Pancreas (tissue), 10 donors: ENCODE measurements around the gene ZBTB46. TPM values are rescaled to one million over a fixed set of nuclear protein-coding genes. Genes with fewer than 3 reads are reported as not detected.

Experiments
- ATAC-seq, 4 donors: fragments of 200-7000 bp; cut with Tn5 transposase; one replicate each; pipeline versions ENCODE4 v1.8.0 to v1.9.1; 2020; ENCODE audit warnings: mild to moderate bottlenecking in 4 of 4, moderate library complexity in 4 of 4
- DNase-seq, 6 donors: peaks; one replicate each; pipeline ENCODE4 v3.0.0-alpha.2; 2020
- FAIRE-seq: peaks from 2 replicates; lab custom pipeline; 2012; peaks lifted over from hg19 to GRCh38; lab: Jason Lieb, UNC
- H3K27ac ChIP-seq, 4 donors: fragments of 200-600 bp; sonication (generic); 1 replicate in 3 of 4; 2 replicates in 1 of 4; pipeline versions ENCODE4 v1.5.0 to v1.8.0; 2020
- H3K27me3 ChIP-seq, 4 donors: fragments of 200-600 bp; one replicate each; pipeline ENCODE4 v1.8.0; 2021
- H3K36me3 ChIP-seq, 3 donors: fragments of 200-600 bp; sonication (generic) in 1 of 3; one replicate each; pipeline versions ENCODE4 v1.5.0 to v1.8.0; 2020 to 2021
- H3K4me1 ChIP-seq, 3 donors: fragments of 200-600 bp; one replicate each; pipeline ENCODE4 v1.8.0; 2021
- H3K4me3 ChIP-seq, 4 donors: fragments of 200-600 bp; sonication (generic) in 2 of 4; one replicate each; pipeline versions ENCODE4 v1.5.0 to v1.8.0; 2020 to 2021
- H3K9me3 ChIP-seq, 4 donors: fragments of 200-600 bp; one replicate each; pipeline ENCODE4 v1.8.0; 2021
- WGBS, 2 donors: extraction: QIAGEN DNeasy Blood & Tissue Kit; methylation state at CpG; one replicate each; pipeline ENCODE4 v1.1.7; 2013; 5-methylcytosine and 5-hydroxymethylcytosine counted together
- intact Hi-C, 3 donors: fragments of 100-400 bp; cut with DNase I; formaldehyde crosslinking; loops; one replicate each; pipeline versions ENCODE4 v1.11.1 to v1.14.2; 2022
- polyA plus RNA-seq, 2 donors: library from polyadenylated mRNA; stranded (reverse); fragments of 200-250 nt; gene quantifications; one replicate each; pipeline ENCODE4 v1.2.3, GENCODE V29; 2013
- total RNA-seq, 6 donors: library from RNA; stranded (reverse); fragmentation: NEBNext Ultra II Directional in 4 of 6; extraction: Animal tissue kit (Norgen Biotek cat#: 25700) in 4 of 6; gene quantifications; one replicate each; pipeline versions ENCODE4 v1.2.1 to v1.2.4, GENCODE V29; 2021 to 2023
- TF ChIP-seq, protein P1 (sequence below), 4 donors: fragments of 200-600 bp; sonication (generic) in 3 of 4; IDR thresholded peaks; one replicate each; pipeline versions ENCODE4 v1.5.0 to v1.8.0; 2021; ENCODE audit warnings: antibody characterized with exemption in 4 of 4
- donor health status: healthy with polysubstance abuse.
- donor health status: DM: no; HTN: no; CAD: no; lungs with moderate emphysema.
- donor health status: DM: no; HTN: no; CAD: no.
- donor health status: control.
- donor health status: control.
- donor health status: Bipolar disorder and iron deficiency.
- donor health status: DM: yes; HTN: yes; CAD: no.
- donor health status: DM: no; HTN: no; CAD: no.
- donor health status: DM: no; HTN: no; CAD: no.
- donor health status: DM: yes; HTN: yes; CAD: no.

The ZBTB46 gene
- total and polyA plus RNA-seq, 8 donors = 2.2 to 7.4 (median 3.0) TPM

DNA sequence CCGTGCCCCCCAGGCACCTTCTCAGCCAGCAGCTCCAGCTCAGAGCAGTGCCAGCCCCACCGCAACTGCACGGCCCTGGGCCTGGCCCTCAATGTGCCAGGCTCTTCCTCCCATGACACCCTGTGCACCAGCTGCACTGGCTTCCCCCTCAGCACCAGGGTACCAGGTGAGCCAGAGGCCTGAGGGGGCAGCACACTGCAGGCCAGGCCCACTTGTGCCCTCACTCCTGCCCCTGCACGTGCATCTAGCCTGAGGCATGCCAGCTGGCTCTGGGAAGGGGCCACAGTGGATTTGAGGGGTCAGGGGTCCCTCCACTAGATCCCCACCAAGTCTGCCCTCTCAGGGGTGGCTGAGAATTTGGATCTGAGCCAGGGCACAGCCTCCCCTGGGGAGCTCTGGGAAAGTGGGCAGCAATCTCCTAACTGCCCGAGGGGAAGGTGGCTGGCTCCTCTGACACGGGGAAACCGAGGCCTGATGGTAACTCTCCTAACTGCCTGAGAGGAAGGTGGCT is 133.7 kb downstream of the ZBTB46 start:
- Histone ChIP-seq H3K4me3 (no peak overlapping the region), H3K27me3 (no peaks in the 10 kb centered on the region), H3K27ac (no peak overlapping the region), H3K36me3 (no peaks in the 10 kb centered on the region), H3K9me3 (no peaks in the 10 kb centered on the region), H3K4me1 (peaks cover 0 to 12% (median 0%) of the 10 kb centered on the region in 3 donors)
- TF ChIP-seq, protein P1, sequence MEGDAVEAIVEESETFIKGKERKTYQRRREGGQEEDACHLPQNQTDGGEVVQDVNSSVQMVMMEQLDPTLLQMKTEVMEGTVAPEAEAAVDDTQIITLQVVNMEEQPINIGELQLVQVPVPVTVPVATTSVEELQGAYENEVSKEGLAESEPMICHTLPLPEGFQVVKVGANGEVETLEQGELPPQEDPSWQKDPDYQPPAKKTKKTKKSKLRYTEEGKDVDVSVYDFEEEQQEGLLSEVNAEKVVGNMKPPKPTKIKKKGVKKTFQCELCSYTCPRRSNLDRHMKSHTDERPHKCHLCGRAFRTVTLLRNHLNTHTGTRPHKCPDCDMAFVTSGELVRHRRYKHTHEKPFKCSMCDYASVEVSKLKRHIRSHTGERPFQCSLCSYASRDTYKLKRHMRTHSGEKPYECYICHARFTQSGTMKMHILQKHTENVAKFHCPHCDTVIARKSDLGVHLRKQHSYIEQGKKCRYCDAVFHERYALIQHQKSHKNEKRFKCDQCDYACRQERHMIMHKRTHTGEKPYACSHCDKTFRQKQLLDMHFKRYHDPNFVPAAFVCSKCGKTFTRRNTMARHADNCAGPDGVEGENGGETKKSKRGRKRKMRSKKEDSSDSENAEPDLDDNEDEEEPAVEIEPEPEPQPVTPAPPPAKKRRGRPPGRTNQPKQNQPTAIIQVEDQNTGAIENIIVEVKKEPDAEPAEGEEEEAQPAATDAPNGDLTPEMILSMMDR (IDR thresholded peaks at IDR 0.05) = no peak
- peak in 4 of 6 donors; percentile 25 to 79 (median 50) for DNase-seq
- WGBS, 2 donors = 49 to 67% methylated on average over 4 to 7 of the region's 7 CpGs
- peak in 2 of 4 donors; percentile 3 to 4 for ATAC-seq
- intact Hi-C loops = no loop called here
- no peak for FAIRE-seq

DNA sequence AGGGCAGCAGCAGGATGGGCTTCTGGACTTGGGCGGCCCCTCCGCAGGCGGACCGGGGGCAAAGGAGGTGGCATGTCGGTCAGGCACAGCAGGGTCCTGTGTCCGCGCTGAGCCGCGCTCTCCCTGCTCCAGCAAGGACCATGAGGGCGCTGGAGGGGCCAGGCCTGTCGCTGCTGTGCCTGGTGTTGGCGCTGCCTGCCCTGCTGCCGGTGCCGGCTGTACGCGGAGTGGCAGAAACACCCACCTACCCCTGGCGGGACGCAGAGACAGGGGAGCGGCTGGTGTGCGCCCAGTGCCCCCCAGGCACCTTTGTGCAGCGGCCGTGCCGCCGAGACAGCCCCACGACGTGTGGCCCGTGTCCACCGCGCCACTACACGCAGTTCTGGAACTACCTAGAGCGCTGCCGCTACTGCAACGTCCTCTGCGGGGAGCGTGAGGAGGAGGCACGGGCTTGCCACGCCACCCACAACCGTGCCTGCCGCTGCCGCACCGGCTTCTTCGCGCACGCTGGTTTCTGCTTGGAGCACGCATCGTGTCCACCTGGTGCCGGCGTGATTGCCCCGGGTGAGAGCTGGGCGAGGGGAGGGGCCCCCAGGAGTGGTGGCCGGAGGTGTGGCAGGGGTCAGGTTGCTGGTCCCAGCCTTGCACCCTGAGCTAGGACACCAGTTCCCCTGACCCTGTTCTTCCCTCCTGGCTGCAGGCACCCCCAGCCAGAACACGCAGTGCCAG is 134.3 kb downstream of the ZBTB46 start, which contains the start of gene TNFRSF6B:
Gene TNFRSF6B (plus strand): TSS at position 25 of the 729 bp plus-strand sequence. CDS start 116 bp downstream, at position 141.
- DNase-seq = peak in 5 of 6 donors; percentile 11 to 78 (median 48)
- H3K36me3 ChIP-seq = no peaks in the 10 kb centered on the region
- H3K4me3 ChIP-seq = peak within 1 kb of the TSS in 1 of 4 donors; percentile 28
- peaks cover 0 to 12% (median 0%) of the 10 kb centered on the region in 3 donors for H3K4me1 ChIP-seq
- no peaks in the 10 kb centered on the region for H3K9me3 ChIP-seq
- intact Hi-C loops = no loop called here
- no peak within 1 kb of the TSS for H3K27ac ChIP-seq
- TF ChIP-seq, protein P1 (IDR thresholded peaks at IDR 0.05) = no peak
- no peaks in the 10 kb centered on the region for H3K27me3 ChIP-seq
- no peak for FAIRE-seq
- WGBS, 2 donors = 18 to 21% methylated on average over 42 to 52 of the region's 52 CpGs
- ATAC-seq = peak; percentile 2 to 27 (median 6)

DNA sequence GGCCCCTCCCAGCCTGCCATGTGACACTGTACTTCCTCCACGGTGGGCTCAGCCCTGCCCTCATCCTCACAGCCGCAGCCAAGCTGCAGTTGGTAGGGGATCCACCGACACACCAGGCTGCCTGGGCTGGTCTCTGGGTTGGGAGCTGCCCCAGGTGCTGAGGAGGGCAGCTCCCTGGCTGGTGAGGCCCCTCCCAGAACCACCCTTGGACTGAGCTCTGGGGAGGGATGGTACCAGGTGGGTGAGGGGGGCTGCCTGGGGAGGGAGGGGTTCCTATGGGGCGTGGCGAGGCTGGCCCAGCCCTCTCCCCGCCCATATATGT is 134.8 kb downstream of the ZBTB46 start:
- peak; percentile 9 to 38 (median 22) for ATAC-seq
- no peaks in the 10 kb centered on the region for H3K36me3 ChIP-seq
- no peak for FAIRE-seq
- peak in 4 of 6 donors; percentile 19 to 82 (median 38) for DNase-seq
- H3K9me3 ChIP-seq = no peaks in the 10 kb centered on the region
- no peak overlapping the region for H3K27ac ChIP-seq
- intact Hi-C loops = no loop called here
- TF ChIP-seq, protein P1 (IDR thresholded peaks at IDR 0.05) = no peak
- no peaks in the 10 kb centered on the region for H3K27me3 ChIP-seq
- H3K4me3 ChIP-seq = peak overlapping the region in 1 of 4 donors; percentile 28
- WGBS, 2 donors = 35 to 45% methylated on average over 5 to 6 of the region's 6 CpGs
- peaks cover 0 to 12% (median 0%) of the 10 kb centered on the region in 3 donors for H3K4me1 ChIP-seq

DNA sequence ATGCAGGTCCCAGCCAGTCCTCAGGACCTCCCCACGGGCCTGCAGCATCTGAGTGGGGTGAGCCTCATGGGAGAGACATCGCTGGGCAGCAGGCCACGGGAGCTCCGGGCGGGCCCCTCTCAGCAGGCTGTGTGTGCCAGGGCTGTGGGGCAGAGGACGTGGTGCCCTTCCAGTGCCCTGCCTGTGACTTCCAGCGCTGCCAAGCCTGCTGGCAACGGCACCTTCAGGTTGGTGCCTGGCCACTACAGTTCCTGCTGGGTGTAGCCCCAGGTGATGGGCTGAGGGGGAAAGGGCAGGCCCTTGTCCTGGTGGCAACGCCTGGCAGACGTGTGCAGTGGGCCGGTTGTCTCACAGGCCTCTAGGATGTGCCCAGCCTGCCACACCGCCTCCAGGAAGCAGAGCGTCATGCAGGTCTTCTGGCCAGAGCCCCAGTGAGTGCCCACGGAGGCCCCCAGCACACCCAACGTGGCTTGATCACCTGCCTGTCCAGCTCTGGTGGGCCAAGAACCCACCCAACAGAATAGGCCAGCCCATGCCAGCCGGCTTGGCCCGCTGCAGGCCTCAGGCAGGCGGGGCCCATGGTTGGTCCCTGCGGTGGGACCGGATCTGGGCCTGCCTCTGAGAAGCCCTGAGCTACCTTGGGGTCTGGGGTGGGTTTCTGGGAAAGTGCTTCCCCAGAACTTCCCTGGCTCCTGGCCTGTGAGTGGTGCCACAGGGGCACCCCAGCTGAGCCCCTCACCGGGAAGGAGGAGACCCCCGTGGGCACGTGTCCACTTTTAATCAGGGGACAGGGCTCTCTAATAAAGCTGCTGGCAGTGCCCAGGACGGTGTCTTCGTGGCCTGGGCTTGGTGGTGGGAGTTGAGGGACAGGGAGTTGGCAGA is 135.4 kb downstream of the ZBTB46 start:
- Histone ChIP-seq H3K4me3 (no peak overlapping the region), H3K27me3 (no peaks in the 10 kb centered on the region), H3K4me1 (peaks cover 0 to 12% (median 0%) of the 10 kb centered on the region in 3 donors), H3K36me3 (no peaks in the 10 kb centered on the region), H3K27ac (no peak overlapping the region), H3K9me3 (no peaks in the 10 kb centered on the region)
- WGBS, 2 donors = 79 to 82% methylated on average over 23 to 25 of the region's 25 CpGs
- TF ChIP-seq, protein P1 (IDR thresholded peaks at IDR 0.05) = no peak
- DNase-seq (peak in 4 of 6 donors; percentile 12 to 79 (median 35)), ATAC-seq (no peak), FAIRE-seq (no peak)
- intact Hi-C loops = no loop called here
